IMR-90 (cell line): Measurements from ENCODE around the gene LLGL1. TPM values are rescaled to one million over a fixed set of nuclear protein-coding genes. Genes with fewer than 3 reads are reported as not detected.

Experiments used
- ATAC-seq: fragments of 200-7000 bp; cut with Tn5 transposase; 2 replicates; pipeline ENCODE4 v1.9.1; 2020; ENCODE audit warnings: low read depth, mild to moderate bottlenecking, moderate library complexity
- BruUV-seq: library from RNA; stranded (reverse); fragments of 400-500 nt; replicated peaks from 2 replicates; lab custom pipeline; 2021; lab: Mats Ljungman, UMichigan
- CTCF ChIA-PET: fragments of 300-600 bp; formaldehyde crosslinking; extraction: SDS; loops from one replicate; lab custom pipeline; 2021; ENCODE audit warnings: antibody characterized with exemption; lab: Yijun Ruan, JAX
- POLR2A ChIA-PET: fragments of 300-600 bp; sonication (Branson Sonifier 250); formaldehyde crosslinking; loops from one replicate; lab custom pipeline; 2022; ENCODE audit warnings: antibody characterized with exemption; ENCODE audit not compliant: unreplicated experiment; lab: Charles Lee
- DNase-seq: peaks from one replicate; pipeline ENCODE4 v3.0.0; 2013
- H2AFZ ChIP-seq: replicated peaks from 2 replicates; pipeline ENCODE3; 2013; ENCODE audit warnings: low read length, mild to moderate bottlenecking; ENCODE audit not compliant: poor library complexity
- H2AK5ac ChIP-seq: 2 replicates; pipeline ENCODE4 v1.6.1; 2013; ENCODE audit warnings: low read depth, low read length, inconsistent platforms
- H2AK9ac ChIP-seq: replicated peaks from 2 replicates; pipeline ENCODE3; 2013; ENCODE audit warnings: mild to moderate bottlenecking, low read depth, low read length, moderate library complexity; ENCODE audit not compliant: poor library complexity
- H2BK120ac ChIP-seq: 2 replicates; pipeline ENCODE4 v1.6.1; 2013; ENCODE audit warnings: low read depth, low read length, inconsistent platforms
- H2BK15ac ChIP-seq: 3 replicates; pipeline ENCODE4 v1.6.1; 2013; ENCODE audit warnings: low read depth, low read length, inconsistent platforms
- H2BK20ac ChIP-seq: 2 replicates; pipeline ENCODE4 v1.6.1; 2013; ENCODE audit warnings: low read depth, mild to moderate bottlenecking, inconsistent platforms, low read length, moderate library complexity
- H2BK5ac ChIP-seq: 2 replicates; pipeline ENCODE4 v1.6.1; 2013; ENCODE audit warnings: mild to moderate bottlenecking, low read depth, low read length, inconsistent platforms; ENCODE audit not compliant: poor library complexity, severe bottlenecking
- H3K14ac ChIP-seq: replicated peaks from 2 replicates; pipeline ENCODE4 v1.6.1; 2013; ENCODE audit warnings: low read depth, low read length, inconsistent platforms
- H3K18ac ChIP-seq: 2 replicates; pipeline ENCODE4 v1.6.1; 2013; ENCODE audit warnings: low read depth, low read length, control low read depth
- H3K23ac ChIP-seq: 2 replicates; pipeline ENCODE4 v1.6.1; 2013; ENCODE audit warnings: low read depth, low read length, inconsistent platforms
- H3K27ac ChIP-seq: 2 replicates; pipeline ENCODE4 v1.5.1; 2013; ENCODE audit warnings: mild to moderate bottlenecking, control low read depth, low read length; ENCODE audit not compliant: insufficient read depth
- H3K27me3 ChIP-seq: 2 replicates; pipeline ENCODE4 v1.6.1; 2013; ENCODE audit warnings: low read length; ENCODE audit not compliant: control insufficient read depth, insufficient read depth
- H3K36me3 ChIP-seq: 2 replicates; pipeline ENCODE4 v1.6.1; 2013; ENCODE audit warnings: low read length, mixed read lengths; ENCODE audit not compliant: control insufficient read depth, insufficient read depth
- H3K4ac ChIP-seq: 2 replicates; pipeline ENCODE4 v1.6.1; 2013; ENCODE audit warnings: low read depth, low read length, inconsistent platforms
- H3K4me1 ChIP-seq: 2 replicates; pipeline ENCODE4 v1.6.1; 2013; ENCODE audit warnings: low read length, mixed read lengths; ENCODE audit not compliant: control insufficient read depth, insufficient read depth
- H3K4me2 ChIP-seq: 2 replicates; pipeline ENCODE4 v1.6.1; 2013; ENCODE audit warnings: low read depth, mild to moderate bottlenecking, control low read depth, low read length, moderate library complexity
- H3K4me3 ChIP-seq: 2 replicates; pipeline ENCODE4 v1.5.1; 2013; ENCODE audit warnings: low read depth, mild to moderate bottlenecking, control low read depth, low read length, moderate library complexity; ENCODE audit not compliant: insufficient read depth
- H3K56ac ChIP-seq: 2 replicates; pipeline ENCODE4 v1.6.1; 2013; ENCODE audit warnings: low read length, inconsistent platforms; ENCODE audit not compliant: insufficient read depth; ENCODE audit errors: extremely low read depth
- H3K79me1 ChIP-seq, 2 experiments: 2 replicates each; pipeline ENCODE4 v1.6.1; 2013; ENCODE audit warnings: low read length in 2 of 2, inconsistent platforms in 1 of 2, low read depth in 1 of 2
- H3K9ac ChIP-seq: 2 replicates; pipeline ENCODE4 v1.6.1; 2013; ENCODE audit warnings: low read depth, low read length, control low read depth
- H3K9me1 ChIP-seq: 2 replicates; pipeline ENCODE4 v1.6.1; 2013; ENCODE audit warnings: low read length, inconsistent platforms; ENCODE audit not compliant: insufficient read depth
- H3K9me3 ChIP-seq: 2 replicates; pipeline ENCODE4 v1.6.1; 2013; ENCODE audit warnings: low read length; ENCODE audit not compliant: control insufficient read depth, insufficient read depth
- H4K20me1 ChIP-seq: 2 replicates; pipeline ENCODE4 v1.6.1; 2013; ENCODE audit warnings: low read length, inconsistent platforms; ENCODE audit not compliant: insufficient read depth
- H4K5ac ChIP-seq: 2 replicates; pipeline ENCODE4 v1.6.1; 2013; ENCODE audit warnings: mild to moderate bottlenecking, low read depth, low read length, control low read depth
- H4K8ac ChIP-seq, 2 experiments: 2 replicates each; pipeline ENCODE4 v1.6.1; 2013; ENCODE audit warnings: low read depth in 2 of 2, low read length in 2 of 2, control low read depth in 1 of 2, inconsistent platforms in 1 of 2
- H4K91ac ChIP-seq: 2 replicates; pipeline ENCODE4 v1.6.1; 2013; ENCODE audit warnings: low read depth, low read length, inconsistent platforms; ENCODE audit not compliant: insufficient read depth
- BHLHE40 ChIP-seq: fragments of 150-350 bp; IDR thresholded peaks from 2 replicates; pipeline ENCODE4 v1.6.1; 2016; ENCODE audit warnings: mild to moderate bottlenecking, low read depth, low read length
- CEBPB ChIP-seq: IDR thresholded peaks from 2 replicates; pipeline ENCODE4 v1.6.1; 2012; ENCODE audit warnings: low read depth, low read length, improper control_type of control experiment
- FOS ChIP-seq: fragments of 150-350 bp; IDR thresholded peaks from 2 replicates; pipeline ENCODE4 v1.6.1; 2016; ENCODE audit warnings: low read depth, low read length
- POLR2A ChIP-seq: IDR thresholded peaks from 2 replicates; pipeline ENCODE4 v1.6.1; 2012; ENCODE audit warnings: mild to moderate bottlenecking, low read depth, low read length
- RAD21 ChIP-seq: IDR thresholded peaks from 2 replicates; pipeline ENCODE4 v1.6.1; 2012; ENCODE audit warnings: low read length, improper control_type of control experiment
- RCOR1 ChIP-seq: IDR thresholded peaks from 2 replicates; pipeline ENCODE4 v1.6.1; 2012; ENCODE audit warnings: mild to moderate bottlenecking, low read length, improper control_type of control experiment; ENCODE audit not compliant: insufficient replicate concordance
- RFX5 ChIP-seq: IDR thresholded peaks from 2 replicates; pipeline ENCODE4 v1.8.0; 2012; ENCODE audit warnings: low read depth, mild to moderate bottlenecking, low read length, moderate library complexity
- WGBS, 2 experiments: methylation state at CpG; one replicate each; pipeline versions ENCODE4 v1.1.5 to v1.1.7; 2013; ENCODE audit warnings: missing lambda C conversion rate in 2 of 2; ENCODE audit not compliant: insufficient read length in 1 of 2; ENCODE audit errors: extremely low coverage in 2 of 2; 5-methylcytosine and 5-hydroxymethylcytosine counted together
- dilution Hi-C: fragments of 300-500 bp; cut with HindIII; formaldehyde crosslinking; loops from one replicate; pipeline ENCODE4 v1.14.3; 2018; ENCODE audit warnings: low sequenced_read_pairs; ENCODE audit not compliant: unreplicated experiment
- in situ Hi-C: fragments of 300-500 bp; cut with MboI; formaldehyde crosslinking; loops from 3 replicates; pipeline ENCODE4 v1.14.3; 2019; ENCODE audit warnings: low sequenced_read_pairs, inconsistent platforms, mixed read lengths
- intact Hi-C: fragments of 100-400 bp; cut with micrococcal nuclease; formaldehyde crosslinking; loops from 2 replicates; pipeline ENCODE4 v1.10.0; 2022
- polyA plus RNA-seq, 3 experiments: library from polyadenylated mRNA; depleted of rRNA; stranded (reverse); fragments of >200 nt; gene quantifications; 2 replicates each; pipeline ENCODE4 v1.2.3, GENCODE V29; 2012; ENCODE audit warnings: low replicate concordance in 1 of 3
- total RNA-seq: library from RNA; depleted of rRNA; stranded (reverse); fragments of >200 nt; gene quantifications from 2 replicates; pipeline ENCODE4 v1.2.3, GENCODE V29; 2012
- TF ChIP-seq, protein P1 (sequence below): conservative IDR thresholded peaks from 2 replicates; pipeline ENCODE4 v1.5.1; 2012; ENCODE audit warnings: mild to moderate bottlenecking, low read depth, low read length, improper control_type of control experiment
- TF ChIP-seq, protein P2 (sequence below): fragments of 150-350 bp; IDR thresholded peaks from 2 replicates; pipeline ENCODE4 v1.6.1; 2017; ENCODE audit warnings: mild to moderate bottlenecking, antibody characterized with exemption, low read length, low read depth

The LLGL1 gene
- total and polyA plus RNA-seq, 2 of the 4 experiments (the other 2 are of a cell fraction) = 40.1 to 52.9 TPM

- H2BK120ac ChIP-seq = peak within 1 kb of the TSS; percentile 87
- peak within 1 kb of the TSS; percentile 99 for H3K14ac ChIP-seq
- in situ Hi-C loops = no loop called here
- H2AFZ ChIP-seq = peak within 1 kb of the TSS; percentile 97
- H3K56ac ChIP-seq = peak within 1 kb of the TSS; percentile 98
- dilution Hi-C loops = no loop called here
- peak within 1 kb of the TSS; percentile 89 for H3K4me2 ChIP-seq
- H3K9ac ChIP-seq = peak within 1 kb of the TSS; percentile 92
- H3K9me1 ChIP-seq = peaks cover 32% of the 10 kb centered on the region
- no peaks in the 10 kb centered on the region for H3K27me3 ChIP-seq
- no TSS peak for BruUV-seq
- H2BK15ac ChIP-seq = peak within 1 kb of the TSS; percentile 97; the same call in 2 of the 3 replicates
- ChIA-PET CTCF (interaction anchor here (1.8 kb wide), 1 partner anchor 9 kb away, joined by 4 read pairs; no protein-coding TSS in a partner anchor), POLR2A (interaction anchor here (1.1 kb wide), 2 partner anchors 10 to 40 kb away, joined by 3 read pairs; no protein-coding TSS in a partner anchor)
- H2BK20ac ChIP-seq = no peak within 1 kb of the TSS; the same call in 1 of the 2 replicates
- peaks cover 30% of the 10 kb centered on the region for H3K4me1 ChIP-seq
- H4K20me1 ChIP-seq = peaks cover 45% of the 10 kb centered on the region
- peak within 1 kb of the TSS; percentile 88 for H3K18ac ChIP-seq
- peak within 1 kb of the TSS; percentile 97 for H4K91ac ChIP-seq
- ATAC-seq (peak; percentile 84), DNase-seq (peak; percentile 100)
- 0% methylated on average over 27 of the region's 98 CpGs; no CpG with 5 or more reads in 1 of the 2 experiments for WGBS, 2 experiments
- H4K8ac ChIP-seq = peak within 1 kb of the TSS; percentile 99
- H3K79me1 ChIP-seq = peaks cover 7 to 48% of the 10 kb centered on the region in 2 experiments; a peak in 3 of 4 replicates
- H2AK9ac ChIP-seq = peak within 1 kb of the TSS; percentile 94
- peak within 1 kb of the TSS; percentile 97 for H2AK5ac ChIP-seq
- peak within 1 kb of the TSS; percentile 95 for H3K27ac ChIP-seq
- H2BK5ac ChIP-seq = peak within 1 kb of the TSS; percentile 93
- H3K36me3 ChIP-seq = peaks cover 15% of the 10 kb centered on the region
- intact Hi-C loops = loop anchor here (2.0 to 5.0 kb wide), 2 partner anchors 43 to 86 kb away; no protein-coding TSS in a partner anchor
- TF ChIP-seq POLR2A (peak; percentile 92), CEBPB (no peak), RCOR1 (peak; percentile 82), RFX5 (no peak; the same call in 1 of the 2 replicates), BHLHE40 (no peak), RAD21 (peak; percentile 11; the same call in 1 of the 2 replicates), FOS (no peak)
- TF ChIP-seq, protein P1, sequence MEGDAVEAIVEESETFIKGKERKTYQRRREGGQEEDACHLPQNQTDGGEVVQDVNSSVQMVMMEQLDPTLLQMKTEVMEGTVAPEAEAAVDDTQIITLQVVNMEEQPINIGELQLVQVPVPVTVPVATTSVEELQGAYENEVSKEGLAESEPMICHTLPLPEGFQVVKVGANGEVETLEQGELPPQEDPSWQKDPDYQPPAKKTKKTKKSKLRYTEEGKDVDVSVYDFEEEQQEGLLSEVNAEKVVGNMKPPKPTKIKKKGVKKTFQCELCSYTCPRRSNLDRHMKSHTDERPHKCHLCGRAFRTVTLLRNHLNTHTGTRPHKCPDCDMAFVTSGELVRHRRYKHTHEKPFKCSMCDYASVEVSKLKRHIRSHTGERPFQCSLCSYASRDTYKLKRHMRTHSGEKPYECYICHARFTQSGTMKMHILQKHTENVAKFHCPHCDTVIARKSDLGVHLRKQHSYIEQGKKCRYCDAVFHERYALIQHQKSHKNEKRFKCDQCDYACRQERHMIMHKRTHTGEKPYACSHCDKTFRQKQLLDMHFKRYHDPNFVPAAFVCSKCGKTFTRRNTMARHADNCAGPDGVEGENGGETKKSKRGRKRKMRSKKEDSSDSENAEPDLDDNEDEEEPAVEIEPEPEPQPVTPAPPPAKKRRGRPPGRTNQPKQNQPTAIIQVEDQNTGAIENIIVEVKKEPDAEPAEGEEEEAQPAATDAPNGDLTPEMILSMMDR = peak; percentile 51
- TF ChIP-seq, protein P2, sequence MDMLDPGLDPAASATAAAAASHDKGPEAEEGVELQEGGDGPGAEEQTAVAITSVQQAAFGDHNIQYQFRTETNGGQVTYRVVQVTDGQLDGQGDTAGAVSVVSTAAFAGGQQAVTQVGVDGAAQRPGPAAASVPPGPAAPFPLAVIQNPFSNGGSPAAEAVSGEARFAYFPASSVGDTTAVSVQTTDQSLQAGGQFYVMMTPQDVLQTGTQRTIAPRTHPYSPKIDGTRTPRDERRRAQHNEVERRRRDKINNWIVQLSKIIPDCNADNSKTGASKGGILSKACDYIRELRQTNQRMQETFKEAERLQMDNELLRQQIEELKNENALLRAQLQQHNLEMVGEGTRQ = peak; percentile 83
- H4K5ac ChIP-seq = peak within 1 kb of the TSS; percentile 99
- H3K9me3 ChIP-seq = no peaks in the 10 kb centered on the region
- H3K23ac ChIP-seq = peak within 1 kb of the TSS; percentile 89
- H3K4me3 ChIP-seq = peak within 1 kb of the TSS; percentile 52
- H3K4ac ChIP-seq = peak within 1 kb of the TSS; percentile 98
These were observed 41.9 kb upstream of the LLGL1 start, which contains the start of gene ALKBH5 for GRCh38 chr17:18183334-18184142. ALKBH5 (plus strand) TSS chr17:18183828; CDS start chr17:18184244, 416 bp downstream.
